Kasumi-1 (cell line): ENCODE measurements around the gene B3GNT8.
A peak's percentile ranks its signal among the peaks of the same experiment; 100 is the strongest.
"Not testable (repeated sequence)": the region's sequence is repeated elsewhere in the genome, so short reads cannot be mapped to it uniquely, and the experiment has no call there.

Experiments
- DNase-seq, 2 experiments: peaks; one replicate each; lab custom pipeline; 2025; lab: John Stamatoyannopoulos, UW

The B3GNT8 gene

GRCh38 chr19:41426952-41427646, at the start of gene B3GNT8:
Gene B3GNT8 (minus strand): TSS chr19:41427374. CDS start chr19:41426778, 596 bp downstream.
- DNase-seq: peak; percentile 70 to 71

- DNase-seq: no peak
These were observed 49.4 kb upstream of the B3GNT8 start for GRCh38 chr19:41476583-41476982.

GRCh38 chr19:41463257-41464256, 36.4 kb upstream of the B3GNT8 start:
- not testable (repeated sequence) for DNase-seq

- DNase-seq: no peak
These were observed 35.3 kb upstream of the B3GNT8 start for GRCh38 chr19:41462497-41462896.

- DNase-seq: no peak
These were observed 30.1 kb upstream of the B3GNT8 start for GRCh38 chr19:41457241-41457640.

- DNase-seq: no peak
These were observed 29.3 kb upstream of the B3GNT8 start for GRCh38 chr19:41456342-41456918.

- DNase-seq: no peak
These were observed 28.8 kb upstream of the B3GNT8 start for GRCh38 chr19:41455936-41456335.

- DNase-seq: no peak
These were observed 25.6 kb upstream of the B3GNT8 start for GRCh38 chr19:41452584-41453275.

GRCh38 chr19:41449865-41450178, 22.6 kb upstream of the B3GNT8 start:
- DNase-seq: no peak

GRCh38 chr19:41449079-41449864, 22.1 kb upstream of the B3GNT8 start:
- DNase-seq: peak; percentile 23 to 39

GRCh38 chr19:41447732-41448332, 20.7 kb upstream of the B3GNT8 start:
- DNase-seq: peak in 1 of 2 experiments; percentile 7

- no peak for DNase-seq
These were observed 18.4 kb upstream of the B3GNT8 start for GRCh38 chr19:41445575-41445974.

- DNase-seq: no peak
These were observed 16.8 kb upstream of the B3GNT8 start for GRCh38 chr19:41443813-41444455.

- DNase-seq: no peak
These were observed 15.5 kb upstream of the B3GNT8 start, which contains the start of gene ERICH4 for GRCh38 chr19:41442473-41443355. Gene ERICH4 (plus strand): TSS chr19:41443156. CDS start chr19:41443170, 14 bp downstream.

GRCh38 chr19:41441321-41441945, 14.3 kb upstream of the B3GNT8 start:
- DNase-seq: no peak

GRCh38 chr19:41439441-41440222, 12.5 kb upstream of the B3GNT8 start, which contains the start of gene DMAC2:
Gene DMAC2 (minus strand): TSS chr19:41439912. CDS start chr19:41439899, 13 bp downstream.
- DNase-seq: peak; percentile 98 to 99

GRCh38 chr19:41437944-41438574, 10.9 kb upstream of the B3GNT8 start:
- no peak for DNase-seq

GRCh38 chr19:41436674-41436951, 9.4 kb upstream of the B3GNT8 start:
- no peak for DNase-seq
